HuH-7 (cell line): ENCODE measurements around the gene TESK2.
"Not testable (repeated sequence)": the region's sequence is repeated elsewhere in the genome, so short reads cannot be mapped to it uniquely, and the experiment has no call there.

Experiments used
- DNase-seq: peaks from one replicate; pipeline ENCODE4 v3.0.0; 2011; ENCODE audit warnings: low spot score

Gene TESK2, protein sequence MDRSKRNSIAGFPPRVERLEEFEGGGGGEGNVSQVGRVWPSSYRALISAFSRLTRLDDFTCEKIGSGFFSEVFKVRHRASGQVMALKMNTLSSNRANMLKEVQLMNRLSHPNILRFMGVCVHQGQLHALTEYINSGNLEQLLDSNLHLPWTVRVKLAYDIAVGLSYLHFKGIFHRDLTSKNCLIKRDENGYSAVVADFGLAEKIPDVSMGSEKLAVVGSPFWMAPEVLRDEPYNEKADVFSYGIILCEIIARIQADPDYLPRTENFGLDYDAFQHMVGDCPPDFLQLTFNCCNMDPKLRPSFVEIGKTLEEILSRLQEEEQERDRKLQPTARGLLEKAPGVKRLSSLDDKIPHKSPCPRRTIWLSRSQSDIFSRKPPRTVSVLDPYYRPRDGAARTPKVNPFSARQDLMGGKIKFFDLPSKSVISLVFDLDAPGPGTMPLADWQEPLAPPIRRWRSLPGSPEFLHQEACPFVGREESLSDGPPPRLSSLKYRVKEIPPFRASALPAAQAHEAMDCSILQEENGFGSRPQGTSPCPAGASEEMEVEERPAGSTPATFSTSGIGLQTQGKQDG

DNA sequence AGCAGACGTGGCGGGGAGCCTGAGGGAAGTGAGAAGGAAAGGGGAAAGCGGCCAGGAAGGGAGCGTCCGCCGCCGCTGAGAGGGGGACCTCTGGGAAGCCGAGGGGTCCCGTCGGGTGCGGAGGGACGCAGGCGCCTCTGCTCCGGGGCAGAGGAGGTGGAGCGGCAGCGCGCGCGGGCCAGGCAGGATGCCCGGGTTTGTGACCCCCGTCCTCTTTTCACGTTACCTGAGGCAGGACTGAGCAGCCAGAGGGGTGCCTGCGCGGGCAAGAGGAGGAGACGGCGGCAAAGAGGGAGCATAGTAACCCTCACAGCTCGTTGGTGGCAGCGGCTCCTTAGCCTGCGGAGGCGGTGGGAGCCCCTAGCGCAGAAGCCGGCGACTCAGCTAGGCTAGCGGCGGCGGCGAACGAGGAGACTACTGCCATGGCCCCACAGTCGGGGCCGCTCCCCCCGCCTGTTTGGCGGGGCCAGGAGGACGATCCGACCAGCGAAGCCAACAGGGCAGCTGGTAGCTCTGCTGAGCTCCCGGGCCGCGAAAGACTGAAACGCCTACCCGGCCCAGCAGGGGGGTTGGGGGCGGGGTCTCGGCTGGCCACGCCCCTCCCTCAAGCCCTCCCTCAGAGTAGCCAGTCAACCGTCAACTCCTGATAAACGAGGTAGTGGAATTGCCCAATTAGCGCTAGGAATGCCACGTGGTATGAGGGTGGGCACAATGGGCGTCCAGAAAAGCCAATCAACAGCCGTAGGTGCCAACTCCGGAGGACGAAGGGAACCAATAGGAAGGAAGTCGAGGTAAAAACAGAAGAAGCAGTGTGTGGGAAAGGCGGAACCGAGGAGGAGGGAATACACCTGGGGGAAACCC lies at the start of gene TESK2:
TESK2 (minus strand) TSS at position 538 of the 861 bp plus-strand sequence. CDS start 33,378 bp downstream, outside the sequence.
- peak; percentile 99 for DNase-seq

DNA sequence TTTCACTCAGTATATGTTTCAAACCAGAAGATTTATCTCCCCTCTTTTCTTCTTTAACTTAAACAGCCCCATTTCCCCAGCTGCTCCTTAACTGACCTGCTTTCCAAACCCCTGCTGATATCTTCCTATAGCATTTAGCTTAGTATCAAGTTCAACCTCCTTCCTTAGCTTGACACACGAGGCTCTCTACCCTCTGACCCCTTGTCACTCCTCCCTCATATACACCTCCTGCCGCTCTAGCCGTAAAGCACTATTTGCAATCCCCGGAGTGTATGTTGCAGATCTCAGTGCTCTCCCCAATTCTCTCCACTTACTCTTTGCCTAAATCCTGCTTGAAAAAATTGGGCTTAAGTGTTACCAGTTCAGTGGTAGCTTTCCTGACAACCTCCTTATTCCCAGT lies 45.9 kb upstream of the TESK2 start:
- DNase-seq = no peak

DNA sequence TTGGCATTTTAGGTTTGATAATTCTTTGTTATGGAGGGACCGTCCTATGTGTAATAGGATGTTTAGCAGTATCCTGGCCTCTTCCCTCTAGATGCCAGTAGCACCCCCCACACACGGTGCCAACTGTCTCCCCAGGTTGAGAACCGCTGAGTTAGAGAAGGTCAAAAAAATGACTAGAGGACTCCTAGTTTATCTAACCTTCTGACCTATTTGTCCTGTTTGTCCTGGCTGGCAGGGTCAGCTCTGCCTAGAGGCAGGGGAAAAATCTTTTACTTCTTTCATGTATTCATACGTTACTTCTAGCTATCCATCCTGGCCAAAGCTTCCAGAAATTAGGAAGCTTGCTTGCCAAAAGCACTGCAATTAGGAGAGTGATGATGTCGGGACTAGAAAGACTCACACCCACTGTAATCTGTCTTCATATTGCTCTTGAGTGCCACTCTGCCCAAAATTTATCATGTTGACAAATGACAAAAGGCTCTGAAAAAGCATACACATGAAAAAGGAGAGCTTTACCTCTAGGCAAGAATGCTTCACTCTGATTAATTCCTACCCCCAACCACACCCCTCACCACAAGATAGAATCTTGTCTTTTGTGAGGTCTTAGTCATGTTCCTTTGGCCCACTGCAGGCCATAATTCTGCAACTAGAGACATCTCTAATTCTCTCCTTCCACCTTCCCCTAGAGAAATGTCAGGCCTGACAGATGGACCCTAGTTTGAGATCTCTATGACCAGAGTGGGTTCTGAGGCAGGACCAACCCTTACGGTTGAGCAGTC lies 45.2 kb upstream of the TESK2 start:
- no peak for DNase-seq

DNA sequence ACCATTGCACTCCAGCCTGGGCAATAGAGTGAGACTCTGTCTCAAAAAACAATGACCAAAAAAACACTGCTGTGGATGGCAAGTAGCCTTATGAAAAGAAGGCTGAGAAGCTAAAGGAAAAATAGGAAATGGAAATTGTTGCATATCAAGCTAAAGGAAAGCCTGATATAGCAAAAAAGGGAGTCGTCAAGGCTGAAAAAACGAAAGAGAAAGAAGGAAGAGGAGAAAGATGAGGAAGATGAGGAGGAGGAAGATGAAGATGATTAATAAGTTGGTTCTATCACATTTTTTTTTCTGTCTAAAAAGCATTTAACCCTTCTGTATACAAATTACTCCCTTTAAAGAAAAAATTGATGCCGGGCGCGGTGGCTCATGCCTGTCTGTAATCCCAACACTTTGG lies 40.9 kb upstream of the TESK2 start:
- DNase-seq = no peak

DNA sequence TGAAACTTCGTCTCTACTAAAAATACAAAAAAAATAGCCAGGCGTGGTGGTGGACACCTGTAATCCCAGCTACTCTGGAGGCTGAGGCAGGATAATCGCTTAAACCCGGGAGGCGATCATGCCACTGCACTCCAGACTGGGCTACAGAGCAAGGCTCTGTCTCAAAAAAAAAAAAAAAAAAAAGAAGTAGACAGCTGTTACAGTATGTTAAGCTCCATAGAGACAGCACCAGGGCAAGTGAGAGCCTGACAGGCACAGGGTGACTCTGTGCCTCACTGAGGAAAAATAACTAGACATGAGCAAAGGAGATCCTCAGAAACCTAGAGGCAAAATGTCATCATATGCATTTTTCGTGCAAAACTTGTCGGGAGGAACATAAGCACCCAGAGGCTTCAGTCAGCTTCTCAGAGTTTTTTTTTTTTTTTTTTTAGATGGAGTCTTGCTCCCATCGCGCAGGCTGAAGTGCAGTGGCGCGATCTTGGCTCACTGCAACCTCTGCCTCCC lies 39.7 kb upstream of the TESK2 start:
- DNase-seq = no peak

DNA sequence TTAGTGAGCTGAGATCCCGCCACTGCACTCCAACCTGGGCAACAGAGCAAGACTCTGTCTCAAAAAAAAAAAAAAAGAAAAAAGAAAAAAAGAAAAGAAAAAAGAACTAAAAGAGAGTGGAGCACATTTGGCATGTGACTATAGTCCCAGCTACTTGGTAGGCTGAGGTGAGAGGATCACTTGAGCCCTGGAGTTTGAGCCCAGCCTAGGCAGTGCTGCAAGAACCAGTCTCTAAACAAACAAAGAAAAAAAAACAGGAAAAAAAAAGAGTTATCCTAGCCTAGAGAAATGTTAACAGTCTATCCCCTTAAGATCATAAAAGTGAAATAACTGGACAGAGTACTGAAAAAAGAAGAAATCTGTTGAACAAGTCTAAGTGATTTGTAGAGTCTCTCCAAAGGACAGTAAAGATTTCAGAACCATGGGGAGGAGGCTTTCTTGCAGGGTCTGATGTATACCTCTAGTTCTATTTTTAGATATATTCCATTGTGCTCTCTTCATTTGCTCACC lies 35.2 kb upstream of the TESK2 start:
- DNase-seq = no peak

DNA sequence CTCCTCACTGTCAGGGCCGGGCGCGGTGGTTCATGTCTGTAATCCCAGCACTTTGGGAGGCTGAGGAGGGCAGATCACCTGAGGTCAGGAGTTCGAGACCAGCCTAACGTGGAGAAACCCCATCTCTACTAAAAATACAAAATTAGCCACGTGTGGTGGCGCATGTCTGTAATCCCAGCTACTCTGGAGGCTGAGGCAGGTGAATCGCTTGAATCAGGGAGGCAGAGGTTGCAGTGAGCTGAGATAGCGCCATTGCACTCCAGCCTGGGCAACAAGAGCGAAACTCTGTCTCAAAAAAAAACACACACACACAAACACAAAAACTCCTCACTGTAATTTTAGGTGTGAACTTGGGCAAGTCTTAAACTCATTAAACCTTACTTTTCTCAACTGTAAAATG lies 33.0 kb upstream of the TESK2 start:
- DNase-seq = not testable (repeated sequence)

DNA sequence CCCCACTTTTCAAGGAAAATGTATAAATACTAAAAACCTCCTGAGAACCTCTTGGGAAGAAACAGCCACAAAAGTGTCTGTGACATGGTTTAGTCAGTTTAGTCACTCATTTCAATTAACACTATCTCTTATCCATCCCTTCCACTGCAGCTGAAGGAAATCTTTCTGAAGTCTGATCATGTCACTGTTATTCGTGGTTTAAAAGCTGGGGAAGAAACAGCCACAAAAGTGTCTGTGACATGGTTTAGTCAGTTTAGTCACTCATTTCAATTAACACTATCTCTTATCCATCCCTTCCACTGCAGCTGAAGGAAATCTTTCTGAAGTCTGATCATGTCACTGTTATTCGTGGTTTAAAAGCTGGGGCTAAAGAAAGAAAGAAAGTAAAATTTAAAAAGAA lies 32.6 kb upstream of the TESK2 start:
- not testable (repeated sequence) for DNase-seq

DNA sequence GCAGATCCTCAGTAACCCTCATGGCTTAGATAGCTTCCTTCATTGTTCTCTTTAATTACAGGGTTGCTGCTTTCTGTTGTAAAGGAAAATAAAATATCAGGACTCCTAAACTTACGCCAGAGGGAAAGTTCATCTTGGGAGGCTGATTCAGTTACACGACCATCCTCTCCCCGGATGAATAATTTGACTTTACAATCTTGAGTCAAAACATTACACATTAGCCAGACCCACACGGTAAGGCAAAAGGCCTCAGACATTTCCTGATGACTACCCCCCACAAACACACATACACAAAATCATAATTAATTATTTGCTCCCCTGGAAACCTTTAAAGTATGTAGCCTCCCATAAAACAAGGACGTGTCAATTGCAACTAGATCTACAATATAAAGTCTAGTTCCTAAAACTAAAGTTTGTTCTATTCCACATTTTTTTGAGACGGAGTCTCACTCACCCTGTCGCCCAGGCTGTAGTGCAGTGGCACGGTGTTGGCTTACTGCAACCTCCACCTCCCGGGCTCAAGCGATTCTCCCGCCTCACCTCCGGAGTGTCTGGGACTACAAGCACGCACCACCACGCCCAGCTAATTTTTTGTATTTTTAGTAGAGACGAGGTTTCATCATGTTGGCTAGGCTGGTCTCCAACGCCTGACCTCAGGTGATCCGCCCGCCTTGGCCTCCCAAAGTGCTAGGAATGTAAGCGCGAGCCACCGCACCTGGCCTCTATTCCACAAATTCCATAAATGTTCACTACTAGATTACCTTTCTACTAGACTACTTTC lies 31.6 kb upstream of the TESK2 start:
- DNase-seq = no peak

DNA sequence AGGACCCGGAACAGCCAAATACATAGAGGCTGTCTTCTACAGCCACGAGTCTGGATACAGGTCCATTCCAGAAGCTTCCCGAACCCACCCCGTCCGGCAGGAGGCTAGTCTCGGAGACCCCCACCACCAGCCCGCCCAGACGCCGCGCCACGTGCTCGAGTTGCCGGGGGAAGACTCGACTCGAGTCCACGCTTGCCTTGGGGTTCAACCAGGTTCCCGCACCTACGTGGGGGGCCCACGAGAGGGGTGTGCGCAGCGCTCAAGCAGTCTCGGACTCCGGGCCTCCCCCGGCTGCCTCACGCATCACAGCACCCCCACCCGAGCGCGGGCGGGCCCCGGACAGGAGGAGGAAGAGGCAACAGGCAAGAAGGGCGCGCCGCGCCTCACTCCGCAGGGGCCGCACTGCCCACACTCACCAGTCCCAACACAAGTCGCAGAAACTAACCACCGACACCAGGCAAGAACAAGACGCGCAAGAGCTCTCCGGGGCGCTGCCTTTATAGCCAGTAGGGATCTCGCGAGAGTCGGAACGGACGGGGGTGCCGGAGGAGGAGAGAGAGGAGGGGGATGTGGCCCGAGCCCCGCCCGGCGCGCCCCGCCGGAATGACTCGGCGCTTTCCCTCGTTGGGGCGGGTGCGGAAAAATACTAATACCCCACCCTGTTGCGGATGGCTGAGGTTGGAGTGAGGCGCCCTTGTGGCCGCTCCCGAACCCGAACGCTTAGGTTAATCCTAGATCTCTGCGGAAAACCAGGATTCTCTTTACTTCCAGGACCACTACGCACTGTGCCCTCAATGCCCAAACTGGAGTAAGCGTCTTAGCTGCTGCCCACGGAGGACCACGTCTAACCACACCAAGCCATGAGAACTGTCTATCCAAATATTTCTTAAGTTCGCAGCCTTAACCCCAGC lies 30.7 kb upstream of the TESK2 start, which contains the start of gene PRDX1:
PRDX1 (minus strand) TSS at position 472 of the 911 bp plus-strand sequence. CDS start 2,841 bp downstream, outside the sequence.
- DNase-seq = peak; percentile 91

DNA sequence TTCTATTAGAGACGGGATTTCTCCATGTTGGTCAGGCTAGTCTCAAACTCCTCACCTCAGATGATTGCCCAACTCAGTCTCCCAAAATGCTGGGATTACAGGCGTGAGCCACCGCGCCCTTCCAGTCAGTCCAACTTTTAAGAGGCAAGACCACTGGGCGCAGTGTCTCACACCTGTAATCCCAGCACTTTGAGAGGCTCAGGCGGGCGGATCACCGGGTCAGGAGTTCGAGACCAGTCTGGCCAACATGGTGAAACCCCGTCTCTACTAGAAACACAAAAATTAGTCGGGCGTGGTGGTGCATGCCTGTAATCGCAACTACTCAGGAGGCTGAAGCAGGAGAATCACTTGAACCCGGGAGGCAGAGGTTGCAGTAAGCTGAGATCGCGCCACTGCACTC lies 28.8 kb upstream of the TESK2 start:
- DNase-seq = not testable (repeated sequence)

DNA sequence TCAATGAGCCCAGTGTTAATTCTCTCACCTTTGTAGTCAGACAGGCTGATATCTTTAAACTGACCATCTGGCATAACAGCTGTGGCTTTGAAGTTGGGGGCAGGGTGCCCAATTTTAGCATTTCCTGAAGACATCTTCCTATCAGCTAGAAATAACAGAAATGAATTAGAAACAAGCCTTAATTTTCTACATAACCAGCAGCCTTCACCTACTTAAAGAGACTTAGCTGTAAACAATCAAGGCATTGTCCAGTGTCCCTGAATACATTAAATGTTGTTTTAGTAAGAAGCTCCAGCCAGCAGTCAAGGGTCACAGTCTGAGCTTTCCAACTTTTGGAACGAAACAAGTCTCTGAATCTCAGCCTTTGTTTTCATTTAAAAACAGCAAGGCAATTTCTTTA lies 27.9 kb upstream of the TESK2 start:
- no peak for DNase-seq

DNA sequence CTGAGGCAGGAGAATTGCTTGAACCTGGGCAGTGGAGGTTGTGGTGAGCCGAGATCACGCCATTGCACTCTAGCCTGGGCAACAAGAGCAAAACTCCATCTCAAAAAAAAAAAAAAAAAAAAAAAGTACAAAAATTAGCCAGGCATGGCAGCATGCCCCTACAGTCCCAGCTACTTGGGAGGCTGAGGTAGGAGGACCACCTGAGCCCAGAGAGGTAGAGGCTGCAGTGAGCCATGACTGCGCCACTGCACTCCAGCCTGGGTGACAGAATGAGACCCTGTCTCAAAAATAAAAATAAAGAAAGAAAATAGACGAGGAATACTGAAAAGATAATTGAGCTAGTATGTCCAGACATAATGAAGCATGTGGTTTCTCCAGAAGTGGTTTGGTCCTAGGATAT lies 27.4 kb upstream of the TESK2 start:
- DNase-seq = not testable (repeated sequence)

DNA sequence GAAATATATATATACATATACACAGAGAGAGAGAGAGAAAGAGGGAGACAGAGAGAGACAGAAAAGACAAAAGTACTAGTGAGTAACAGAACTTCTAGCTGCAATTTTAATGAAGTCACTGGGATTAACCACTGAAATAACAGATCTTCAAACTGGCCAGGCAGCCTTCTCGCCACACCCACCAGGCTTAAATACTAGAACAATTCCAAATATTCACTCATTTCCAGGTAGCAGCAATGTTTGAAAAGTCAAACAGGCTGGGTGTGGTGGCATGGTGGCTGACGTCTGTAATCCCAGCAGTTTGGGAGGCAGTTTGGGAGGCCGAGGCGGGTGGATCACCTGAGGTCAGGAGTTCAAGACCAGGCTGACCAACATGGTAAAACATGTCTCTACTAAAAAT lies 25.5 kb upstream of the TESK2 start:
- DNase-seq = no peak

DNA sequence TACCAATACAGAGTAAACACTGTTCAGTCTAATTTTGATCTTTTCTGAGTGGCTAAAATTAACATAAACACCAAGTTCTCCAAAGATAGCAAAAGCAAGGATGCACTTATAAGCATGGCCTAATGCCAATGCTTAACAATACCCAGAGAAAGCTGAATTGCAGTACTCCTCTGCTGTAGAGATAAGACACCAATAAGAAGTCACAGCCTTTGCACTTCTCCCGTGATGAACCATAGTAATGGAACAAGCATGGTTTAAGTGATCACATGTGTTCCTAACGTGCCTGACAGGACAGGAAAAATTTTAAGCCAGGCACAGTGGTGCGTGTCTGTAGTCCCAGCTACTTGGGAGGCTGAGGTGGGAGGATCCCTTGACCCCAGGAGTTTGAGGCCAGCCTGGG lies 25.1 kb upstream of the TESK2 start:
- no peak for DNase-seq

DNA sequence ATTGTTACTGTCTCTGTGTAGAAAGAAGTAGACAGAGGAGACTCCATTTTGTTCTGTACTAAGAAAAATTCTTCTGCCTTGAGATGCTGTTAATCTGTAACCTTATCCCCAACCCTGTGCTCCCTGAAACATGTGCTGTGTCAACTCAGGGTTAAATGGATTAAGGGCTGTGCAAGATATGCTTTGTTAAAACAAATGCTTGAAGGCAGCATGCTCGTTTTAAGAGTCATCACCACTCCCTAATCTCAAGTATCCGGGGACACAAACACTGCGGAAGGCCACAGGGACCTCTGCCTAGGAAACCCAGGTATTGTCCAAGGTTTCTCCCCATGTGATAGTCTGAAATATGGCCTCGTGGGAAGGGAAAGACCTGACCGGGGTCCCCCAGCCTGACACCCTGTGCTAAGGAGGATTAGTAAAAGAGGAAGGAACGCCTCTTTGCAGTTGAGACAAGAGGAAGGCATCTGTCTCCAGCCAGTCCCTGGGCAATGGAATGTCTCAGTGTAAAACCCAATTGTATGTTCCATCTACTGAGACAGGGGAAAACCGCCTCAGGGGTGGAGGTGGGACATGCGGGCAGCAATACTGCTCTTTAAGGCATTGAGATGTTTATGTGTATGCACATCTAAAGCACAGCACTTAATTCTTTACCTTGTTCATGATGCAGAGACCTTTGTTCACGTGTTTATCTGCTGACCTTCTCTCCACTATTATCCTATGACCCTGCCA lies 22.7 kb upstream of the TESK2 start:
- DNase-seq = not testable (repeated sequence)

DNA sequence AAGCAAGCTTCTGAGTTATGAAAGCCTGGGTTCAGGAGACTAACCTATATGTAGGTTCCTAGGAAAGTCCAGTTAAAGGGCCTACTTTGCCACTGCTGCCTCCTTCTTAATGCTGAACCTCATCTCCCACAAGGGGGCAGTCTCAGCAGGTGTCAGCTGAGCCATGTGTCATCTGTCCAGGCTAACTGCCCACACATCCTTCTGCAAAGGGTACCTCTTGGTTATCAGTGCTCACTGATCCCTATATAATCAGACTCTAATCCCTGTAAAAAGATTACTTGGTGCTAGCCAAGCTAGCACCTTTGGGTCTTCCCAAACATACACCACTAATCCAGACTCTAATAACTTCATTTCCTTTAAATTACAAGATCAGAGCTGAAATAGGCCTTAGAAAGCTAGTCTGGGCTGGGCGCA lies 21.7 kb upstream of the TESK2 start:
- peak; percentile 58 for DNase-seq

DNA sequence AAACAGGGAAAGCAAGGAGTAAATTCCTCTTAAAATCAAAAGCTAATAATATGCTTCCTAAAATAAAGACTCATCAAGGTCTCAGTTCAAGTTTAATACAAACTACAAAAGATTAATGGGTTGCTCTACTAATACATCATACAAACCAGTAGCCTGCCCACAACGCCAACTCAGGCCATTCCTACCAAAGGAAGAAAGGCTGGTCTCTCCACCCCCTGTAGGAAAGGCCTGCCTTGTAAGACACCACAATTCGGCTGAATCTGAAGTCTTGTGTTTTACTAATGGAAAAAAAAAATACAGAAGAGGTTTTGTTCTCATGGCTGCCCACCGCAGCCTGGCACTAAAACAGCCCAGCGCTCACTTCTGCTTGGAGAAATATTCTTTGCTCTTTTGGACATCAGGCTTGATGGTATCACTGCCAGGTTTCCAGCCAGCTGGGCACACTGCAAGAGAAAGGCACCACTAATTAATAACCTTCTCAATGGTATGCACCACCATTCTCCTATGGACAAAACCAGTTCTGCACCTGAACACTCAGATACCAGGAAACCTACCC lies 20.1 kb upstream of the TESK2 start:
- no peak for DNase-seq
